Naive thymus-derived CD8-positive, alpha-beta T cell (primary cell): Measurements from ENCODE around the gene CHCHD1. TPM values are rescaled to one million over a fixed set of nuclear protein-coding genes. Genes with fewer than 3 reads are reported as not detected.
"Not testable (repeated sequence)": the region's sequence is repeated elsewhere in the genome, so short reads cannot be mapped to it uniquely, and the experiment has no call there.

Experiments
- ATAC-seq, 2 donors: fragments of 150-1000 bp; cut with Tn5 transposase in 1 of 2; sonication (Bioruptor Pico), chemical (Tn5 transposase) in 1 of 2; 1 replicate in 1 of 2; 2 replicates in 1 of 2; pipeline ENCODE4 v1.10.0; 2021; ENCODE audit warnings: mild to moderate bottlenecking in 2 of 2, moderate library complexity in 2 of 2
- POLR2A ChIA-PET: fragments of 350-600 bp; sonication (Branson Sonifier 250); formaldehyde crosslinking; loops from one replicate; lab custom pipeline; 2021; ENCODE audit warnings: antibody characterized with exemption; lab: Charles Lee
- DNase-seq, 10 donors: peaks; one replicate each; pipeline versions ENCODE4 v3.0.0 to v3.0.0-alpha.2; 2020 to 2022
- H3K27ac Mint-ChIP-seq, 10 donors: one replicate each; pipeline ENCODE4 v1.8.0; 2020 to 2022; ENCODE audit warnings: mild to moderate bottlenecking in 10 of 10, mixed read lengths in 10 of 10, moderate library complexity in 4 of 10, inconsistent platforms in 1 of 10
- H3K27me3 Mint-ChIP-seq, 5 donors: one replicate each; pipeline ENCODE4 v1.8.0; 2021 to 2022; ENCODE audit warnings: mixed read lengths in 5 of 5
- H3K36me3 Mint-ChIP-seq, 3 donors: one replicate each; pipeline ENCODE4 v1.8.0; 2020 to 2022; ENCODE audit warnings: mixed read lengths in 3 of 3, mild to moderate bottlenecking in 2 of 3, inconsistent platforms in 1 of 3
- H3K4me1 Mint-ChIP-seq, 4 donors: one replicate each; pipeline ENCODE4 v1.8.0; 2021 to 2022; ENCODE audit warnings: mixed read lengths in 4 of 4
- H3K4me3 Mint-ChIP-seq, 10 donors: one replicate each; pipeline ENCODE4 v1.8.0; 2020 to 2022; ENCODE audit warnings: mild to moderate bottlenecking in 10 of 10, mixed read lengths in 10 of 10, moderate library complexity in 6 of 10, inconsistent platforms in 1 of 10
- H3K9me3 Mint-ChIP-seq, 9 donors: one replicate each; pipeline ENCODE4 v1.8.0; 2020 to 2022; ENCODE audit warnings: mixed read lengths in 9 of 9, mild to moderate bottlenecking in 3 of 9, inconsistent platforms in 1 of 9, moderate library complexity in 1 of 9
- polyA plus RNA-seq, 3 donors: library from polyadenylated mRNA; unstranded; fragments of 300-500 nt; fragmentation: Illumina TruSeq; gene quantifications; one replicate each; pipeline ENCODE4 v1.2.3, GENCODE V29; 2021
- total RNA-seq, 8 experiments: library from RNA in 2 of 8; stranded (reverse) in 2 of 8; gene quantifications; one replicate each; pipeline ENCODE4 v1.2.3 and lab custom pipeline; 2021 to 2026

CHCHD1 gene
- total and polyA plus RNA-seq, 5 experiments from 2014 or later = 19.9 to 44.6 (median 32.2) TPM

DNA sequence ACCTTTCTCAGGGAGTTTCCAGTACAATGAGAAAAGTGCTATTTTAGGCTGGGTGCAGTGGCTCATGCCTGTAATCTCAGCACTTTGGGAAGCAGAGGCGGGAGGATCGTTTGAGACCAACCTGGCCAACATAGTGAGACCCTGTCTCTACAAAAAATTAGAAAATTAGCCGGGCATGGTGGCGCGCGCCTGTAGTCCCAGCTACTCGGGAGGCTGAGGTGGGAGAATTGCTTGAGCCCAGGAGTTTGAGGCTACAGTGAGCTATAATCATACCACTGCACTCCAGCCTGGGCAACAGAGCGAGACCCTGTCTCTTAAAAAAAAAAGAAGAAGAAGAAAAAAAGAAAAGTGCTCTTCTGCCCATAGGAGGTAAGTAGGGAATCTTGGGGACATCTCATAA, 14.2 kb downstream of the CHCHD1 start:
- DNase-seq, H3K27me3 Mint-ChIP-seq, ATAC-seq, H3K9me3 Mint-ChIP-seq, H3K4me3 Mint-ChIP-seq: not testable (repeated sequence)
- peaks cover 0 to 12% (median 5%) of the 10 kb centered on the region in 4 donors for H3K4me1 Mint-ChIP-seq
- H3K36me3 Mint-ChIP-seq = peaks cover 0 to 60% (median 8%) of the 10 kb centered on the region in 3 donors
- H3K27ac Mint-ChIP-seq = peak overlapping the region in 6 of 10 donors; percentile 15 to 56 (median 43)
- POLR2A ChIA-PET = interaction anchor here (1.1 to 8.6 kb wide), 2 partner anchors 13 to 24 kb away, joined by 3 to 56 read pairs; a partner anchor contains a TSS

DNA sequence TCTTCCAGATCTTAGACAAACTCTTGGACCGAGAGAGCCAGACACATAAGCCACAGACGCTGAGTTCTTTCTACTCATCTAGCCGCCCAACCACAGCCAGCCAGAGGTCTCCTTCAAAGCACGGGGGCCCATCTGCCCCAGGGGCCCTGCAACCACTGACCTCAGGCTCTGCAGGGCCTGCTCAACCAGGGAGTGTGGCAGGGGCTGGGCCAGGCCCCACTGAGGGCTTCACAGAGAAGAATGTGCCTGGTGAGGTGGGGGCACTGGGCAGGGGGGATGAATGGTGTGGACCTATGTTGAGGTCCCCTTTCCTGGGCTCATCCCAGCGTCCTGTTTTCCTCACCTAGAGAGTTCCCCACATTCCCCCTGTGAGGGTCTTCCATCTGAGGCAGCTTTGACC, 14.9 kb downstream of the CHCHD1 start:
- ATAC-seq = no peak
- POLR2A ChIA-PET = interaction anchor here (8.6 kb wide), 1 partner anchor 12 kb away, joined by 56 read pairs; no protein-coding TSS in a partner anchor
- H3K27me3 Mint-ChIP-seq = no peaks in the 10 kb centered on the region
- H3K9me3 Mint-ChIP-seq = no peaks in the 10 kb centered on the region
- DNase-seq = peak in 1 of 10 donors; percentile 22
- H3K4me3 Mint-ChIP-seq = no peak overlapping the region
- peaks cover 0 to 16% (median 7%) of the 10 kb centered on the region in 4 donors for H3K4me1 Mint-ChIP-seq
- peak overlapping the region in 7 of 10 donors; percentile 15 to 45 (median 29) for H3K27ac Mint-ChIP-seq
- peaks cover 0 to 60% (median 4%) of the 10 kb centered on the region in 3 donors for H3K36me3 Mint-ChIP-seq

GRCh38 chr10:73797324-73798025, 15.6 kb downstream of the CHCHD1 start:
- peaks cover 0 to 65% (median 4%) of the 10 kb centered on the region in 3 donors for H3K36me3 Mint-ChIP-seq

GRCh38 chr10:73798087-73798486, 16.2 kb downstream of the CHCHD1 start:
- H3K4me1 Mint-ChIP-seq = peaks cover 0 to 14% (median 8%) of the 10 kb centered on the region in 4 donors
- peaks cover 0 to 66% (median 4%) of the 10 kb centered on the region in 3 donors for H3K36me3 Mint-ChIP-seq
- H3K9me3 Mint-ChIP-seq = no peaks in the 10 kb centered on the region
- no peak for ATAC-seq
- peak overlapping the region in 1 of 10 donors; percentile 24 for H3K4me3 Mint-ChIP-seq
- H3K27me3 Mint-ChIP-seq = no peaks in the 10 kb centered on the region
- POLR2A ChIA-PET = interaction anchor here (3.0 to 8.6 kb wide), 2 partner anchors 10 to 11 kb away, joined by 19 to 56 read pairs; no protein-coding TSS in a partner anchor
- H3K27ac Mint-ChIP-seq = peak overlapping the region in 5 of 10 donors; percentile 9 to 93 (median 38)
- DNase-seq = peak in 1 of 10 donors; percentile 10

More at GRCh38 chr10:73797324-73798025, 15.6 kb downstream of the CHCHD1 start:
- DNase-seq (peak in 1 of 10 donors; percentile 50), ATAC-seq (no peak)
- H3K4me1 Mint-ChIP-seq = peaks cover 0 to 16% (median 7%) of the 10 kb centered on the region in 4 donors
- peak overlapping the region in 8 of 10 donors; percentile 11 to 93 (median 42) for H3K27ac Mint-ChIP-seq
- H3K27me3 Mint-ChIP-seq = no peaks in the 10 kb centered on the region
- POLR2A ChIA-PET = interaction anchor here (8.6 kb wide), 1 partner anchor 11 kb away, joined by 56 read pairs; no protein-coding TSS in a partner anchor
- H3K4me3 Mint-ChIP-seq = peak overlapping the region in 1 of 10 donors; percentile 24
- H3K9me3 Mint-ChIP-seq = no peaks in the 10 kb centered on the region

DNA sequence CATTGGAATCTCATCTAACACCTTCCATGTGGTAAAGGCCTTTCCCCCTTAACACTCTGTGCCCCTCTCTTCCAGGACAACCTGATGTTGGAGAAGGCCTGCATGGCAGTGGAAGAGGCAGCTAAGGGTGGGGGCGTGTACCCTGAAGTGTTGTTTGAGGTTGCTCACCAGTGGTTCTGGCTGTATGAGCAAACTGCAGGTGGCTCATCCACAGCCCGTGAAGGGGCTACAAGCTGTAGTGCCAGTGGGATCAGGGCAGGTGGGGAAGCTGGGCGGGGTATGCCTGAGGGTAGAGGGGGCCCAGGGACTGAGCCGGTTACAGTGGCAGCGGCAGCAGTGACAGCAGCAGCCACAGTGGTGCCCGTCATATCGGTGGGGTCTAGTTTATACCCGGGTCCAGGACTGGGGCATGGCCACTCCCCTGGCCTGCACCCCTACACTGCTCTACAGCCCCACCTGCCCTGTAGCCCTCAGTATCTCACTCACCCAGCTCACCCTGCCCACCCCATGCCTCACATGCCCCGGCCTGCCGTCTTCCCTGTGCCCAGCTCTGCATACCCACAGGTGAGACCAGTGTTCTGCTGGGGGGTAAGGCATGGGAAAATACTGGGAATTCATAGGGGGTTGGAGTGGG, 17.2 kb downstream of the CHCHD1 start:
- Mint-ChIP-seq H3K9me3 (no peaks in the 10 kb centered on the region), H3K27me3 (no peaks in the 10 kb centered on the region), H3K4me1 (peaks cover 6 to 18% (median 11%) of the 10 kb centered on the region in 4 donors), H3K4me3 (peak overlapping the region in 1 of 10 donors; percentile 45), H3K27ac (peak overlapping the region in 6 of 10 donors; percentile 37 to 83 (median 52)), H3K36me3 (peaks cover 0 to 70% (median 4%) of the 10 kb centered on the region in 3 donors)
- DNase-seq (peak in 1 of 10 donors; percentile 59), ATAC-seq (peak; percentile 31 to 35)
- POLR2A ChIA-PET = interaction anchor here (3.0 to 8.6 kb wide), 2 partner anchors 10 to 11 kb away, joined by 19 to 56 read pairs; no protein-coding TSS in a partner anchor

DNA sequence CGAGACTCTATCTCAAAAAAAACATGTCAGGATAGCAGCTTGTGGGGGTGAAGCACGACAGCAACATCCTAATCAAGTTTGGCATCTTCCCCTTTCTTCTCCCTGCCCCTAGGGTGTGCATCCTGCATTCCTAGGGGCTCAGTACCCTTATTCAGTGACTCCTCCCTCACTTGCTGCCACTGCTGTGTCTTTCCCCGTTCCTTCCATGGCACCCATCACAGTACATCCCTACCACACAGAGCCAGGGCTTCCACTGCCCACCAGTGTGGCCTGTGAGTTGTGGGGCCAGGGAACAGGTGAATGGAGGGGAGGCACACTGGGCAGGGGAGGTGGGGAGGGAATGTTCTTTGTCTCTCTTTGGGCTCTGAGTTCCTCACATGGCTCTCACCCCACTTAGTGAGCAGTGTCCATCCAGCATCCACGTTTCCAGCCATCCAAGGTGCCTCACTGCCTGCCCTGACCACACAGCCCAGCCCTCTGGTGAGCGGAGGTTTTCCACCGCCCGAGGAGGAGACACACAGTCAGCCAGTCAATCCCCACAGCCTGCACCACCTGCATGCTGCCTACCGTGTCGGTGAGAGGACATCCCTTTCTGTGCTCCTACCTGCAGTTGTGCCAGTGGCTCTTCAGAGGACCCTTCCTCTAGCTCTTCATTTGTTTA, 18.2 kb downstream of the CHCHD1 start:
- Mint-ChIP-seq H3K27me3 (no peaks in the 10 kb centered on the region), H3K4me1 (peaks cover 7 to 18% (median 11%) of the 10 kb centered on the region in 4 donors), H3K36me3 (peaks cover 0 to 70% (median 2%) of the 10 kb centered on the region in 3 donors), H3K27ac (peak overlapping the region in 6 of 10 donors; percentile 40 to 83 (median 58)), H3K9me3 (no peaks in the 10 kb centered on the region), H3K4me3 (no peak overlapping the region)
- POLR2A ChIA-PET = interaction anchor here (1.0 to 8.6 kb wide), 3 partner anchors 9 to 28 kb away, joined by 3 to 56 read pairs (median 19); a partner anchor contains a TSS
- ATAC-seq (peak in 1 of 2 donors; percentile 11), DNase-seq (peak in 1 of 10 donors; percentile 53)

GRCh38 chr10:73800560-73801252, 18.9 kb downstream of the CHCHD1 start:
- Mint-ChIP-seq H3K27ac (peak overlapping the region in 4 of 10 donors; percentile 11 to 83 (median 54)), H3K4me1 (peaks cover 8 to 23% (median 12%) of the 10 kb centered on the region in 4 donors), H3K4me3 (no peak overlapping the region), H3K27me3 (no peaks in the 10 kb centered on the region), H3K36me3 (peaks cover 0 to 69% (median 4%) of the 10 kb centered on the region in 3 donors), H3K9me3 (no peaks in the 10 kb centered on the region)
- ATAC-seq = peak; percentile 11 to 22
- peak in 1 of 10 donors; percentile 63 for DNase-seq
- POLR2A ChIA-PET = interaction anchor here (0.6 to 8.6 kb wide), 4 partner anchors 8 to 68 kb away, joined by 3 to 56 read pairs (median 11); a partner anchor contains a TSS

- peak in 1 of 2 donors; percentile 14 for ATAC-seq
- Mint-ChIP-seq H3K4me1 (peaks cover 14 to 28% (median 17%) of the 10 kb centered on the region in 4 donors), H3K4me3 (no peak overlapping the region), H3K9me3 (no peaks in the 10 kb centered on the region), H3K27ac (peak overlapping the region in 2 of 10 donors; percentile 11 to 52), H3K36me3 (peaks cover 0 to 70% (median 4%) of the 10 kb centered on the region in 3 donors), H3K27me3 (no peaks in the 10 kb centered on the region)
- POLR2A ChIA-PET = interaction anchor here (0.6 to 8.6 kb wide), 3 partner anchors 8 to 68 kb away, joined by 3 to 56 read pairs (median 4); no protein-coding TSS in a partner anchor
- peak in 1 of 10 donors; percentile 24 for DNase-seq
Measured at GRCh38 chr10:73801253-73801590, 19.4 kb downstream of the CHCHD1 start.

- DNase-seq (peak in 1 of 10 donors; percentile 32), ATAC-seq (no peak)
- H3K27ac Mint-ChIP-seq = peak overlapping the region in 6 of 10 donors; percentile 15 to 92 (median 53)
- H3K36me3 Mint-ChIP-seq = peaks cover 5 to 78% (median 11%) of the 10 kb centered on the region in 3 donors
- H3K4me1 Mint-ChIP-seq = peaks cover 26 to 40% (median 28%) of the 10 kb centered on the region in 4 donors
- POLR2A ChIA-PET = interaction anchor here (1.2 kb wide), 1 partner anchor 8 kb away, joined by 4 read pairs; no protein-coding TSS in a partner anchor
- no peak overlapping the region for H3K4me3 Mint-ChIP-seq
- no peaks in the 10 kb centered on the region for H3K27me3 Mint-ChIP-seq
- H3K9me3 Mint-ChIP-seq = no peaks in the 10 kb centered on the region
Measured at GRCh38 chr10:73802276-73802991, 20.6 kb downstream of the CHCHD1 start.

DNA sequence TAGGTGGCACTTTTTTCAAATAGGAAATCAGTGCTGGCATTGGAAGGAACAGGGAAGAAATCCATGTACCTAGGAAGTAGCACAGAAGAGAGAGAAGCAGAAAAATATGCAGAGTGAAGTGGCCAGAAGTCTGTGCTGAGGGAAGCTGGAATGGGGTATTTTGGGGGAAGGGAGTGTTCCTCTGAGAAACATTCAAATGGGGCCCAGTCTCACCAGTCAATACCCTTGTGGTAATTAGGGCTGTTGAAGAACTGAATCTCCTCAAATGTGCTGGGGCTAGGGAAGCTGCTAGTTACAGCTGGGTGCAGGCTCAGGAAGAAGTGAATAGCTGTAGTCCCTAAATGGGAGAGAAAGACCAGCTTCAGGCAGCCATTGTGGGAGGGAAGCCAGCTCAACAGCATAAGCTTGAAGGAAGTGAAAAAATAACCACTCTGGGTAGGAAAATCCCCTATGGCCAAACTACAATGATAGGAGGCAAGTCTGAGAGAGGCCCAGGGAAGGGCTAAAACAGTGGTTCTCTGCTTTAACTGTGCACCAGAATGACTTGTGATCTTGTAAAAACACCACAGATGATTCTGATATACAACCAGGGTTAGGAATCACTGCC, 21.9 kb downstream of the CHCHD1 start:
- ATAC-seq (no peak), DNase-seq (no peak)
- Mint-ChIP-seq H3K27me3 (no peaks in the 10 kb centered on the region), H3K36me3 (peaks cover 5 to 83% (median 11%) of the 10 kb centered on the region in 3 donors), H3K4me1 (peaks cover 29 to 54% (median 37%) of the 10 kb centered on the region in 4 donors), H3K9me3 (no peaks in the 10 kb centered on the region), H3K4me3 (no peak overlapping the region), H3K27ac (peak overlapping the region in 8 of 10 donors; percentile 24 to 92 (median 31))
- POLR2A ChIA-PET = interaction anchor here (7.7 kb wide), 1 partner anchor 17 kb away, joined by 70 read pairs; the partner anchor contains the start of gene ZSWIM8
